IMR-90 (cell line): Measurements from ENCODE around the gene FES. TPM values are rescaled to one million over a fixed set of nuclear protein-coding genes. Genes with fewer than 3 reads are reported as not detected.
A peak's percentile ranks its signal among the peaks of the same experiment; 100 is the strongest.

Experiments
- ATAC-seq: fragments of 200-7000 bp; cut with Tn5 transposase; 2 replicates; pipeline ENCODE4 v1.9.1; 2020; ENCODE audit warnings: low read depth, mild to moderate bottlenecking, moderate library complexity
- BruUV-seq: library from RNA; stranded (reverse); fragments of 400-500 nt; replicated peaks from 2 replicates; lab custom pipeline; 2021; lab: Mats Ljungman, UMichigan
- CTCF ChIA-PET: fragments of 300-600 bp; formaldehyde crosslinking; extraction: SDS; loops from one replicate; lab custom pipeline; 2021; ENCODE audit warnings: antibody characterized with exemption; lab: Yijun Ruan, JAX
- POLR2A ChIA-PET: fragments of 300-600 bp; sonication (Branson Sonifier 250); formaldehyde crosslinking; loops from one replicate; lab custom pipeline; 2022; ENCODE audit warnings: antibody characterized with exemption; ENCODE audit not compliant: unreplicated experiment; lab: Charles Lee
- DNase-seq: peaks from one replicate; pipeline ENCODE4 v3.0.0; 2013
- H2AFZ ChIP-seq: replicated peaks from 2 replicates; pipeline ENCODE3; 2013; ENCODE audit warnings: low read length, mild to moderate bottlenecking; ENCODE audit not compliant: poor library complexity
- H2AK5ac ChIP-seq: 2 replicates; pipeline ENCODE4 v1.6.1; 2013; ENCODE audit warnings: low read depth, low read length, inconsistent platforms
- H2AK9ac ChIP-seq: replicated peaks from 2 replicates; pipeline ENCODE3; 2013; ENCODE audit warnings: mild to moderate bottlenecking, low read depth, low read length, moderate library complexity; ENCODE audit not compliant: poor library complexity
- H2BK120ac ChIP-seq: 2 replicates; pipeline ENCODE4 v1.6.1; 2013; ENCODE audit warnings: low read depth, low read length, inconsistent platforms
- H2BK15ac ChIP-seq: 3 replicates; pipeline ENCODE4 v1.6.1; 2013; ENCODE audit warnings: low read depth, low read length, inconsistent platforms
- H2BK20ac ChIP-seq: 2 replicates; pipeline ENCODE4 v1.6.1; 2013; ENCODE audit warnings: low read depth, mild to moderate bottlenecking, inconsistent platforms, low read length, moderate library complexity
- H2BK5ac ChIP-seq: 2 replicates; pipeline ENCODE4 v1.6.1; 2013; ENCODE audit warnings: mild to moderate bottlenecking, low read depth, low read length, inconsistent platforms; ENCODE audit not compliant: poor library complexity, severe bottlenecking
- H3K14ac ChIP-seq: replicated peaks from 2 replicates; pipeline ENCODE4 v1.6.1; 2013; ENCODE audit warnings: low read depth, low read length, inconsistent platforms
- H3K18ac ChIP-seq: 2 replicates; pipeline ENCODE4 v1.6.1; 2013; ENCODE audit warnings: low read depth, low read length, control low read depth
- H3K23ac ChIP-seq: 2 replicates; pipeline ENCODE4 v1.6.1; 2013; ENCODE audit warnings: low read depth, low read length, inconsistent platforms
- H3K27ac ChIP-seq: 2 replicates; pipeline ENCODE4 v1.5.1; 2013; ENCODE audit warnings: mild to moderate bottlenecking, control low read depth, low read length; ENCODE audit not compliant: insufficient read depth
- H3K27me3 ChIP-seq: 2 replicates; pipeline ENCODE4 v1.6.1; 2013; ENCODE audit warnings: low read length; ENCODE audit not compliant: control insufficient read depth, insufficient read depth
- H3K36me3 ChIP-seq: 2 replicates; pipeline ENCODE4 v1.6.1; 2013; ENCODE audit warnings: low read length, mixed read lengths; ENCODE audit not compliant: control insufficient read depth, insufficient read depth
- H3K4ac ChIP-seq: 2 replicates; pipeline ENCODE4 v1.6.1; 2013; ENCODE audit warnings: low read depth, low read length, inconsistent platforms
- H3K4me1 ChIP-seq: 2 replicates; pipeline ENCODE4 v1.6.1; 2013; ENCODE audit warnings: low read length, mixed read lengths; ENCODE audit not compliant: control insufficient read depth, insufficient read depth
- H3K4me2 ChIP-seq: 2 replicates; pipeline ENCODE4 v1.6.1; 2013; ENCODE audit warnings: low read depth, mild to moderate bottlenecking, control low read depth, low read length, moderate library complexity
- H3K4me3 ChIP-seq: 2 replicates; pipeline ENCODE4 v1.5.1; 2013; ENCODE audit warnings: low read depth, mild to moderate bottlenecking, control low read depth, low read length, moderate library complexity; ENCODE audit not compliant: insufficient read depth
- H3K56ac ChIP-seq: 2 replicates; pipeline ENCODE4 v1.6.1; 2013; ENCODE audit warnings: low read length, inconsistent platforms; ENCODE audit not compliant: insufficient read depth; ENCODE audit errors: extremely low read depth
- H3K79me1 ChIP-seq, 2 experiments: 2 replicates each; pipeline ENCODE4 v1.6.1; 2013; ENCODE audit warnings: low read length in 2 of 2, inconsistent platforms in 1 of 2, low read depth in 1 of 2
- H3K9ac ChIP-seq: 2 replicates; pipeline ENCODE4 v1.6.1; 2013; ENCODE audit warnings: low read depth, low read length, control low read depth
- H3K9me1 ChIP-seq: 2 replicates; pipeline ENCODE4 v1.6.1; 2013; ENCODE audit warnings: low read length, inconsistent platforms; ENCODE audit not compliant: insufficient read depth
- H3K9me3 ChIP-seq: 2 replicates; pipeline ENCODE4 v1.6.1; 2013; ENCODE audit warnings: low read length; ENCODE audit not compliant: control insufficient read depth, insufficient read depth
- H4K20me1 ChIP-seq: 2 replicates; pipeline ENCODE4 v1.6.1; 2013; ENCODE audit warnings: low read length, inconsistent platforms; ENCODE audit not compliant: insufficient read depth
- H4K5ac ChIP-seq: 2 replicates; pipeline ENCODE4 v1.6.1; 2013; ENCODE audit warnings: mild to moderate bottlenecking, low read depth, low read length, control low read depth
- H4K8ac ChIP-seq, 2 experiments: 2 replicates each; pipeline ENCODE4 v1.6.1; 2013; ENCODE audit warnings: low read depth in 2 of 2, low read length in 2 of 2, control low read depth in 1 of 2, inconsistent platforms in 1 of 2
- H4K91ac ChIP-seq: 2 replicates; pipeline ENCODE4 v1.6.1; 2013; ENCODE audit warnings: low read depth, low read length, inconsistent platforms; ENCODE audit not compliant: insufficient read depth
- FOS ChIP-seq: fragments of 150-350 bp; IDR thresholded peaks from 2 replicates; pipeline ENCODE4 v1.6.1; 2016; ENCODE audit warnings: low read depth, low read length
- MAZ ChIP-seq: IDR thresholded peaks from 2 replicates; pipeline ENCODE4 v1.6.1; 2012; ENCODE audit warnings: low read depth, mild to moderate bottlenecking, low read length, improper control_type of control experiment, moderate library complexity, borderline replicate concordance
- MXI1 ChIP-seq: IDR thresholded peaks from 2 replicates; pipeline ENCODE4 v1.6.1; 2012; ENCODE audit warnings: low read depth, mild to moderate bottlenecking, low read length, moderate library complexity, borderline replicate concordance
- POLR2A ChIP-seq: IDR thresholded peaks from 2 replicates; pipeline ENCODE4 v1.6.1; 2012; ENCODE audit warnings: mild to moderate bottlenecking, low read depth, low read length
- RAD21 ChIP-seq: IDR thresholded peaks from 2 replicates; pipeline ENCODE4 v1.6.1; 2012; ENCODE audit warnings: low read length, improper control_type of control experiment
- SMC3 ChIP-seq: fragments of 150-350 bp; IDR thresholded peaks from 2 replicates; pipeline ENCODE4 v1.6.1; 2016; ENCODE audit warnings: low read depth, mild to moderate bottlenecking, antibody characterized with exemption, low read length, moderate library complexity
- WGBS, 2 experiments: methylation state at CpG; one replicate each; pipeline versions ENCODE4 v1.1.5 to v1.1.7; 2013; ENCODE audit warnings: missing lambda C conversion rate in 2 of 2; ENCODE audit not compliant: insufficient read length in 1 of 2; ENCODE audit errors: extremely low coverage in 2 of 2; 5-methylcytosine and 5-hydroxymethylcytosine counted together
- dilution Hi-C: fragments of 300-500 bp; cut with HindIII; formaldehyde crosslinking; loops from one replicate; pipeline ENCODE4 v1.14.3; 2018; ENCODE audit warnings: low sequenced_read_pairs; ENCODE audit not compliant: unreplicated experiment
- in situ Hi-C: fragments of 300-500 bp; cut with MboI; formaldehyde crosslinking; loops from 3 replicates; pipeline ENCODE4 v1.14.3; 2019; ENCODE audit warnings: low sequenced_read_pairs, inconsistent platforms, mixed read lengths
- intact Hi-C: fragments of 100-400 bp; cut with micrococcal nuclease; formaldehyde crosslinking; loops from 2 replicates; pipeline ENCODE4 v1.10.0; 2022
- polyA plus RNA-seq, 3 experiments: library from polyadenylated mRNA; depleted of rRNA; stranded (reverse); fragments of >200 nt; gene quantifications; 2 replicates each; pipeline ENCODE4 v1.2.3, GENCODE V29; 2012; ENCODE audit warnings: low replicate concordance in 1 of 3
- total RNA-seq: library from RNA; depleted of rRNA; stranded (reverse); fragments of >200 nt; gene quantifications from 2 replicates; pipeline ENCODE4 v1.2.3, GENCODE V29; 2012
- TF ChIP-seq, protein P1 (sequence below): conservative IDR thresholded peaks from 2 replicates; pipeline ENCODE4 v1.5.1; 2012; ENCODE audit warnings: mild to moderate bottlenecking, low read depth, low read length, improper control_type of control experiment

Gene FES
- total and polyA plus RNA-seq, 2 of the 4 experiments (the other 2 are of a cell fraction): 10.5 to 11.7 TPM

- TF ChIP-seq MXI1: no peak
- no peak for TF ChIP-seq FOS
- no peak for TF ChIP-seq POLR2A
Measured at GRCh38 chr15:90884719-90885431, 571 bp downstream of the FES start (continued).

GRCh38 chr15:90885432-90886290, 1.4 kb downstream of the FES start:
- in situ Hi-C loops: loop anchor here (5.0 to 25.0 kb wide), 3 partner anchors 243 to 573 kb away; no protein-coding TSS in a partner anchor
- Histone ChIP-seq H2BK20ac (no peak overlapping the region), H2AK5ac (peak overlapping the region; percentile 91), H3K36me3 (peaks cover 15% of the 10 kb centered on the region; the same call in 1 of the 2 replicates), H2AFZ (peak overlapping the region; percentile 71), H4K5ac (no peak overlapping the region), H3K4ac (peak overlapping the region; percentile 82), H3K27me3 (no peaks in the 10 kb centered on the region), H3K27ac (peak overlapping the region; percentile 2; the same call in 1 of the 2 replicates), H3K9me3 (no peaks in the 10 kb centered on the region), H3K4me2 (no peak overlapping the region), H3K18ac (no peak overlapping the region), H3K14ac (peak overlapping the region; percentile 72), H2AK9ac (peak overlapping the region; percentile 84), H3K4me1 (peaks cover 16% of the 10 kb centered on the region), H2BK15ac (no peak overlapping the region), H3K79me1 (peaks cover 9 to 16% of the 10 kb centered on the region in 2 experiments; a peak in 3 of 4 replicates), H3K9ac (no peak overlapping the region), H2BK120ac (peak overlapping the region; percentile 42; the same call in 1 of the 2 replicates), H3K56ac (no peak overlapping the region), H2BK5ac (no peak overlapping the region), H3K4me3 (no peak overlapping the region), H4K20me1 (no peaks in the 10 kb centered on the region), H4K8ac (peak overlapping the region in 1 of 2 experiments; percentile 45; a peak in 1 of 4 replicates), H3K9me1 (no peaks in the 10 kb centered on the region), H4K91ac (no peak overlapping the region; the same call in 1 of the 2 replicates), H3K23ac (no peak overlapping the region)
- ChIA-PET POLR2A (no interaction called here), CTCF (interaction anchor here (0.5 to 2.7 kb wide), 17 partner anchors 13 to 566 kb away, joined by 3 to 13 read pairs (median 3); partner anchors contain the start of genes BLM and MAN2A2)
- 94% methylated on average over 9 of the region's 23 CpGs; no CpG with 5 or more reads in 1 of the 2 experiments for WGBS, 2 experiments
- DNase-seq (peak; percentile 51), ATAC-seq (peak; percentile 69)
- no TSS peak for BruUV-seq
- no peak for TF ChIP-seq POLR2A
- peak; percentile 98 for TF ChIP-seq RAD21
- peak; percentile 35; the same call in 1 of the 2 replicates for TF ChIP-seq MAZ
- TF ChIP-seq, protein P1, sequence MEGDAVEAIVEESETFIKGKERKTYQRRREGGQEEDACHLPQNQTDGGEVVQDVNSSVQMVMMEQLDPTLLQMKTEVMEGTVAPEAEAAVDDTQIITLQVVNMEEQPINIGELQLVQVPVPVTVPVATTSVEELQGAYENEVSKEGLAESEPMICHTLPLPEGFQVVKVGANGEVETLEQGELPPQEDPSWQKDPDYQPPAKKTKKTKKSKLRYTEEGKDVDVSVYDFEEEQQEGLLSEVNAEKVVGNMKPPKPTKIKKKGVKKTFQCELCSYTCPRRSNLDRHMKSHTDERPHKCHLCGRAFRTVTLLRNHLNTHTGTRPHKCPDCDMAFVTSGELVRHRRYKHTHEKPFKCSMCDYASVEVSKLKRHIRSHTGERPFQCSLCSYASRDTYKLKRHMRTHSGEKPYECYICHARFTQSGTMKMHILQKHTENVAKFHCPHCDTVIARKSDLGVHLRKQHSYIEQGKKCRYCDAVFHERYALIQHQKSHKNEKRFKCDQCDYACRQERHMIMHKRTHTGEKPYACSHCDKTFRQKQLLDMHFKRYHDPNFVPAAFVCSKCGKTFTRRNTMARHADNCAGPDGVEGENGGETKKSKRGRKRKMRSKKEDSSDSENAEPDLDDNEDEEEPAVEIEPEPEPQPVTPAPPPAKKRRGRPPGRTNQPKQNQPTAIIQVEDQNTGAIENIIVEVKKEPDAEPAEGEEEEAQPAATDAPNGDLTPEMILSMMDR: peak; percentile 97
- TF ChIP-seq SMC3: peak; percentile 96
- intact Hi-C loops: loop anchor here (1.0 to 5.0 kb wide), 5 partner anchors 168 to 565 kb away; partner anchors contain the start of gene BLM
- dilution Hi-C loops: no loop called here
